ENCODE data around the gene ABLIM2. TPM values are rescaled to one million over a fixed set of nuclear protein-coding genes. Genes with fewer than 3 reads are reported as not detected.

Gene ABLIM2
- total and polyA plus RNA-seq, 10 of the 15 experiments (the other 5 are each of a cell fraction or from before 2014, with no cell fraction given), result 0.03 to 0.15 (median 0.05) TPM; not detected in 7

DNA sequence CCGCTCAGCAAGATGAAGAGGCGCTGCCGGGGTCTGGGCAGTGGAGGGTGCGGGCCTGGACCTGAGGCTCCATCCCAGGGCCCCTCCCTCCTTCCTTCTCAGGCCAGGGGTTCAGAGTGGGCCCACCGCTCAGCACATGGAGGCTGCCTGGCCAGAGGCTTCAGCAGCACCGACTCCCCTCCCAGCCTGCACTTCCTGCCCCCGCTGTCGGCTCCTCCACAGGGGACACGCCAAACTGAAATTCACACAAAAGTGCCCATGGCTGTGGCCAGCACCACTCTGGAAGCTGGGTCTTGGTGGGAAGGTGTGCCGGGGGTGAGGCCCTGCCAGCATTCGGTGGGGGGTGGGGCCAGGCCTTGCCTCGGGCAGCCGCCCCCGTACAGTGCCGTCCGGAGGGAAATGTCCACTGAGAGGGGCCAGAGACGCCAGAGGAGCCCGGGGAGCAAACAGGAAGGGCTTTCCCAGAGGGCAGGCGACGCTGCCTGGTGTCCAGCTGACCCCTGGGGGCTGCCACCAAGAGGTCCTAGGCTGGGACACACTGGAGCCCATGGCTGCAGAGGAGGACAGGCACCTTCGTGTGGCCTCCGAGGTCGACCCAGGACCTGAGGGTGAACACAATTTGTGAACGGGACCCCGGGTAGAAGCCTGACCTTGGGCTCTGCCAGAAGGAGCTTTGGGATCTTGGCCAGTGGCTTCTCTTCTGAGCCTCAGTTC lies 134.4 kb downstream of the ABLIM2 start:
- BruUV-seq (replicated peaks), result no TSS peak
- CTCF ChIA-PET, result no interaction called here
- no peak for TF ChIP-seq SMAD5 (IDR thresholded peaks at IDR 0.05; ENCODE audit: low read depth)
- no peak for TF ChIP-seq HCFC1 (IDR thresholded peaks at IDR 0.05; ENCODE audit: low read length)
- TF ChIP-seq SMC3 (IDR thresholded peaks at IDR 0.05; ENCODE audit: borderline replicate concordance, low read length), result no peak
- no peak for TF ChIP-seq FOXK2 (IDR thresholded peaks at IDR 0.05)

DNA sequence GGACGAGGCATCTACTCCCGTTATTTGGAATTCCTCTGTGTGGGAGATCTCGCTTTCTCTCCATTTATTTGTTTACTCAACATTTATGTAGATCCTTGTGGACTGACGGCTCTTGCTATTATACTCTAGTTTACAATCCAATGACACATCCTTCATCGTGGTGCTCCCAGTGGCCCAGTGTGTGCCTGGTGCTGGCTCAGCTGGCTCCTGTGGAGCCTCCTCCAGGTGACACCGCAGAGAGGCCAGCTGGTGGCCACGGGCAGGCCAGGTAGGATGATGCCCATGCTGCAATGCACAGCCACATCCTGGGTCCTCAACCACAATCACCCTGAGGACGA lies 134.9 kb downstream of the ABLIM2 start:
- intact Hi-C loops (cut with micrococcal nuclease; ENCODE audit: unreplicated experiment), result no loop called here
- in situ Hi-C loops (cut with MboI), result no loop called here
- DNase-seq (ENCODE audit: low read depth, low spot score) (no peak), FAIRE-seq (no peak), ATAC-seq (no peak)
- Histone ChIP-seq H3K4me2 (ENCODE audit: control insufficient read depth, insufficient read depth) (no peak overlapping the region), H3K27ac (ENCODE audit: control insufficient read depth, insufficient read depth) (no peak overlapping the region), H3K9ac (ENCODE audit: control insufficient read depth, insufficient read depth, low read length) (no peak overlapping the region), H3K9me3 (replicated peaks; ENCODE audit: control insufficient read depth, insufficient read depth, low read length) (no peaks in the 10 kb centered on the region), H3K27me3 (replicated peaks in 1 of 2; ENCODE audit: control insufficient read depth in 2 of 2, insufficient read depth in 2 of 2, low read length in 1 of 2) (no peaks in the 10 kb centered on the region), H4K20me1 (ENCODE audit: control insufficient read depth, insufficient read depth) (no peaks in the 10 kb centered on the region), H3K4me3 (no peak overlapping the region), H2AFZ (ENCODE audit: control insufficient read depth, low read depth, low read length) (no peak overlapping the region), H3K4me1 (ENCODE audit: control insufficient read depth, insufficient read depth, low read length) (no peaks in the 10 kb centered on the region), H3K36me3 (ENCODE audit: control insufficient read depth in 2 of 2, insufficient read depth in 2 of 2, low read length in 1 of 2) (no peaks in the 10 kb centered on the region), H3K79me2 (ENCODE audit: control insufficient read depth, insufficient read depth, low read length) (no peaks in the 10 kb centered on the region)
- 39% methylated on average over 8 of the region's 8 CpGs for WGBS (ENCODE audit: insufficient coverage, insufficient replicate concordance, low lambda C conversion rate, missing lambda C conversion rate)
- SMC1A ChIA-PET (ENCODE audit: uncharacterized antibody, unreplicated experiment), result no interaction called here
- RAD21 ChIA-PET (ENCODE audit: unreplicated experiment), result no interaction called here
- CTCF ChIA-PET, result no interaction called here
- POLR2A ChIA-PET, result no interaction called here
- BruUV-seq (replicated peaks), result no TSS peak
- TF ChIP-seq ETV6 (conservative IDR thresholded peaks at IDR 0.05 in 1 of 2, IDR thresholded peaks at IDR 0.05 in 1 of 2; ENCODE audit: borderline replicate concordance in 1 of 2, low read depth in 1 of 2) (no peak), YY1 (IDR thresholded peaks at IDR 0.05; ENCODE audit: low read depth, low read length) (no peak), ESRRA (IDR thresholded peaks at IDR 0.05; ENCODE audit: low read length) (no peak), FOXM1 (IDR thresholded peaks at IDR 0.05; ENCODE audit: low read depth, low read length) (no peak), IRF4 (IDR thresholded peaks at IDR 0.05; ENCODE audit: low read depth, low read length) (no peak), RAD21 (IDR thresholded peaks at IDR 0.05; ENCODE audit: insufficient read depth, low read depth, low read length) (no peak), NRF1 (conservative IDR thresholded peaks at IDR 0.05; ENCODE audit: low read depth, low read length) (no peak), MYC (IDR thresholded peaks at IDR 0.05; ENCODE audit: insufficient read depth, insufficient read length, insufficient replicate concordance, low read length, severe bottlenecking) (no peak), PML (IDR thresholded peaks at IDR 0.05; ENCODE audit: low read length) (no peak), HSF1 (IDR thresholded peaks at IDR 0.05; ENCODE audit: low read depth, low read length) (no peak), CEBPB (IDR thresholded peaks at IDR 0.05; ENCODE audit: borderline replicate concordance in 1 of 2, low read depth in 2 of 2, low read length in 2 of 2) (no peak), HDAC6 (IDR thresholded peaks at IDR 0.05; ENCODE audit: unreplicated experiment) (no peak)
- TF ChIP-seq, protein P1, sequence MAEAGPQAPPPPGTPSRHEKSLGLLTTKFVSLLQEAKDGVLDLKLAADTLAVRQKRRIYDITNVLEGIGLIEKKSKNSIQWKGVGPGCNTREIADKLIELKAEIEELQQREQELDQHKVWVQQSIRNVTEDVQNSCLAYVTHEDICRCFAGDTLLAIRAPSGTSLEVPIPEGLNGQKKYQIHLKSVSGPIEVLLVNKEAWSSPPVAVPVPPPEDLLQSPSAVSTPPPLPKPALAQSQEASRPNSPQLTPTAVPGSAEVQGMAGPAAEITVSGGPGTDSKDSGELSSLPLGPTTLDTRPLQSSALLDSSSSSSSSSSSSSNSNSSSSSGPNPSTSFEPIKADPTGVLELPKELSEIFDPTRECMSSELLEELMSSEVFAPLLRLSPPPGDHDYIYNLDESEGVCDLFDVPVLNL (IDR thresholded peaks at IDR 0.05; ENCODE audit: low read depth, low read length), result no peak

More for the DNA sequence above, 134.4 kb downstream of the ABLIM2 start:
- Histone ChIP-seq H3K79me2 (ENCODE audit: control insufficient read depth, insufficient read depth, low read length) (no peaks in the 10 kb centered on the region), H3K4me1 (ENCODE audit: control insufficient read depth, insufficient read depth, low read length) (no peaks in the 10 kb centered on the region), H3K9ac (ENCODE audit: control insufficient read depth, insufficient read depth, low read length) (no peak overlapping the region), H2AFZ (ENCODE audit: control insufficient read depth, low read depth, low read length) (no peak overlapping the region), H3K27ac (ENCODE audit: control insufficient read depth, insufficient read depth) (no peak overlapping the region), H3K4me2 (ENCODE audit: control insufficient read depth, insufficient read depth) (no peak overlapping the region), H4K20me1 (ENCODE audit: control insufficient read depth, insufficient read depth) (no peaks in the 10 kb centered on the region), H3K4me3 (no peak overlapping the region), H3K27me3 (replicated peaks in 1 of 2; ENCODE audit: control insufficient read depth in 2 of 2, insufficient read depth in 2 of 2, low read length in 1 of 2) (no peaks in the 10 kb centered on the region), H3K9me3 (replicated peaks; ENCODE audit: control insufficient read depth, insufficient read depth, low read length) (no peaks in the 10 kb centered on the region), H3K36me3 (ENCODE audit: control insufficient read depth in 2 of 2, insufficient read depth in 2 of 2, low read length in 1 of 2) (no peaks in the 10 kb centered on the region)
- intact Hi-C loops (cut with micrococcal nuclease; ENCODE audit: unreplicated experiment) (no loop called here), in situ Hi-C loops (cut with MboI) (no loop called here)
- FAIRE-seq, result no peak
- RAD21 ChIA-PET (ENCODE audit: unreplicated experiment), result no interaction called here
- DNase-seq (ENCODE audit: low read depth, low spot score), result no peak
- no peak for ATAC-seq
- POLR2A ChIA-PET, result no interaction called here
- SMC1A ChIA-PET (ENCODE audit: uncharacterized antibody, unreplicated experiment), result no interaction called here
- WGBS (ENCODE audit: insufficient coverage, insufficient replicate concordance, low lambda C conversion rate, missing lambda C conversion rate), result 35% methylated on average over 25 of the region's 25 CpGs
